Stomach (tissue), 8 donors: ENCODE data around the gene NAP1L2. TPM values are rescaled to one million over a fixed set of nuclear protein-coding genes. Genes with fewer than 3 reads are reported as not detected.

ENCODE experiments used
- polyA plus RNA-seq, 3 donors: library from polyadenylated mRNA; stranded (reverse); fragments of 200-250 nt; gene quantifications; one replicate each; pipeline ENCODE4 v1.2.3, GENCODE V29; 2013
- total RNA-seq, 5 donors: library from RNA; depleted of rRNA; stranded (reverse); fragments of >200 nt; gene quantifications; one replicate each; pipeline versions ENCODE4 v1.1.0 to v1.2.3, GENCODE V29; 2014 to 2016
- donor health status: healthy with polysubstance abuse.
- donor health status: Bipolar disorder and iron deficiency.
- donor health status: healthy.

Gene NAP1L2
- total and polyA plus RNA-seq, 8 donors, result 0.58 to 7.6 (median 1.5) TPM; not detected in 1

Other genes starting within 250 kb of the NAP1L2 start
- gene PABPC1L2B, start 211.9 kb downstream of the NAP1L2 start, total RNA-seq, result not detected
- gene PABPC1L2B, start 211.9 kb downstream of the NAP1L2 start, polyA plus RNA-seq, result not detected
- not detected for gene PABPC1L2A, start 135.3 kb downstream of the NAP1L2 start, total RNA-seq
- not detected for gene PABPC1L2A, start 135.3 kb downstream of the NAP1L2 start, polyA plus RNA-seq
- not detected for gene CDX4, start 232.2 kb upstream of the NAP1L2 start, total RNA-seq
- not detected for gene CDX4, start 232.2 kb upstream of the NAP1L2 start, polyA plus RNA-seq